Adrenal gland (tissue), 5 donors: ENCODE measurements around the gene GALNT18.

Experiments
- POLR2A ChIP-seq, 2 donors: fragments of 450-650 bp; IDR thresholded peaks; one replicate each; pipeline ENCODE4 v1.6.1; 2017; ENCODE audit warnings: antibody characterized with exemption in 2 of 2, mild to moderate bottlenecking in 2 of 2, moderate library complexity in 1 of 2
- TF ChIP-seq, protein P1 (sequence below), 6 experiments: fragments of 450-650 bp in 4 of 6; fragments of 200-600 bp in 2 of 6; sonication (generic) in 1 of 6; IDR thresholded peaks; 1 replicate in 5 of 6; 2 replicates in 1 of 6; pipeline versions ENCODE4 v1.5.1 to v1.8.0; 2016 to 2021; ENCODE audit warnings: antibody characterized with exemption in 6 of 6, mild to moderate bottlenecking in 2 of 6, moderate library complexity in 1 of 6
- donor health status: DM: no; HTN: no; CAD: no.

DNA sequence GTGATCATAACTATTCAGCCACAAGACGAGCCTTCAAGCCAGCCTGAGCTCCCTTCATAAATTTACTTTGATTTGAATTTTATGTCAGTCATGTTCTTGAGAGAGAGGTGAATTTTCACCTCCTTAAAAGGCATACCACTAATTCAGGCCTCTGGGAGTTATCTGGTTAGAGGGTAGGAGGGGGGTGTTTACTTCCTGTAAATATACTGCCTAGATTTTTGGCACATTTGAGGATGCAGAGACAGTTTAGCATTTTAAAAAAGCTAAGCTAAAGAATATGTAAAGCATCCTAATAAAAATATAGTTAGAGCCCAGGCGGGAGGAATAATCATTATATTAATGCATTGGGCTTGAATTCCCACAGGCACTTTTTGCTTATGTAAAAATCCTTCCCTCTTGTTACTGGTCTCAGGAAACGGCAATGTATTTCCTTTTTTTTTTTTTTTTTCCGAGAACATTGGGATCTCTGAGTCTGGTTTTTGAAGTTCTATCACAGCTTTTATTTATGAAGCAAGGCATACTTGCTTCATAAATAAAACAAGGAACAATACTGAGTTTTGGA lies 385.2 kb downstream of the GALNT18 start:
- no peak for TF ChIP-seq POLR2A (IDR thresholded peaks at IDR 0.05)
- TF ChIP-seq, protein P1, sequence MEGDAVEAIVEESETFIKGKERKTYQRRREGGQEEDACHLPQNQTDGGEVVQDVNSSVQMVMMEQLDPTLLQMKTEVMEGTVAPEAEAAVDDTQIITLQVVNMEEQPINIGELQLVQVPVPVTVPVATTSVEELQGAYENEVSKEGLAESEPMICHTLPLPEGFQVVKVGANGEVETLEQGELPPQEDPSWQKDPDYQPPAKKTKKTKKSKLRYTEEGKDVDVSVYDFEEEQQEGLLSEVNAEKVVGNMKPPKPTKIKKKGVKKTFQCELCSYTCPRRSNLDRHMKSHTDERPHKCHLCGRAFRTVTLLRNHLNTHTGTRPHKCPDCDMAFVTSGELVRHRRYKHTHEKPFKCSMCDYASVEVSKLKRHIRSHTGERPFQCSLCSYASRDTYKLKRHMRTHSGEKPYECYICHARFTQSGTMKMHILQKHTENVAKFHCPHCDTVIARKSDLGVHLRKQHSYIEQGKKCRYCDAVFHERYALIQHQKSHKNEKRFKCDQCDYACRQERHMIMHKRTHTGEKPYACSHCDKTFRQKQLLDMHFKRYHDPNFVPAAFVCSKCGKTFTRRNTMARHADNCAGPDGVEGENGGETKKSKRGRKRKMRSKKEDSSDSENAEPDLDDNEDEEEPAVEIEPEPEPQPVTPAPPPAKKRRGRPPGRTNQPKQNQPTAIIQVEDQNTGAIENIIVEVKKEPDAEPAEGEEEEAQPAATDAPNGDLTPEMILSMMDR (IDR thresholded peaks at IDR 0.05), result no peak
